ENCODE data around the gene TMTC4.

The TMTC4 gene

DNA sequence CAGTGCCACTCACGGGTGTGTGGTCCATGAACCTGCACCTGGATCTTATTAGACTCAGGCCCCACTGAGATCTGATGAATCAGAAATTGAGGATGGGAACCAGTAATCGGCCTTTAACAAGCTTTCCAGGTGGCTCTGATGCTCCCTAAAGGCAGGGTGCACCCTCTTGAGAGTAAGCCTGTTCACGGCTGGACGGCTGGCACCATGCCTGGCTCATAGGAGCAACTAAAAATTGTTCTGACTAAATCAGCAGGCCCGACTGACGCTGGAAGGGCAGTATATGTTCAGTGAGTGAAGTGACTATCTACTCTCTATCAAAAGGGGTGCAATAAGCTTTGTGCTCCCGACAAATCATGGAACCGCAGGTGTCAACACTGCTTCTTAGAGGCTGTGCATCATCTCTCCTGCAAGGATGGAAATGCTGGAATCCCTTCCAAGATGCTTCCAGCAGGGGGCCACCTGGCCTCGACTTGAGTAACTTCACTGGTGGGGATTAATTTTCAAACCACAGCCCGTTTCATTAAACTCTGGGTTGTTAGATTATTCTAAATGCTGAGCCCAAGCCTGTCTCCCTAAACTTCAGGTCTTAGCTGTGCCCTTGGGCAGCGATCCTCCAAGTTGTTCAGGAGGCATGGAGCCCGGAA is 28.4 kb downstream of the TMTC4 start:
- TF ChIP-seq, protein P1, sequence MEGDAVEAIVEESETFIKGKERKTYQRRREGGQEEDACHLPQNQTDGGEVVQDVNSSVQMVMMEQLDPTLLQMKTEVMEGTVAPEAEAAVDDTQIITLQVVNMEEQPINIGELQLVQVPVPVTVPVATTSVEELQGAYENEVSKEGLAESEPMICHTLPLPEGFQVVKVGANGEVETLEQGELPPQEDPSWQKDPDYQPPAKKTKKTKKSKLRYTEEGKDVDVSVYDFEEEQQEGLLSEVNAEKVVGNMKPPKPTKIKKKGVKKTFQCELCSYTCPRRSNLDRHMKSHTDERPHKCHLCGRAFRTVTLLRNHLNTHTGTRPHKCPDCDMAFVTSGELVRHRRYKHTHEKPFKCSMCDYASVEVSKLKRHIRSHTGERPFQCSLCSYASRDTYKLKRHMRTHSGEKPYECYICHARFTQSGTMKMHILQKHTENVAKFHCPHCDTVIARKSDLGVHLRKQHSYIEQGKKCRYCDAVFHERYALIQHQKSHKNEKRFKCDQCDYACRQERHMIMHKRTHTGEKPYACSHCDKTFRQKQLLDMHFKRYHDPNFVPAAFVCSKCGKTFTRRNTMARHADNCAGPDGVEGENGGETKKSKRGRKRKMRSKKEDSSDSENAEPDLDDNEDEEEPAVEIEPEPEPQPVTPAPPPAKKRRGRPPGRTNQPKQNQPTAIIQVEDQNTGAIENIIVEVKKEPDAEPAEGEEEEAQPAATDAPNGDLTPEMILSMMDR (conservative IDR thresholded peaks at IDR 0.05; ENCODE audit: control insufficient read depth, insufficient read depth, low read depth, low read length): peak; percentile 57
- DNase-seq (ENCODE audit: low read depth): peak; percentile 45
- no peak overlapping the region for H3K4me3 ChIP-seq (ENCODE audit: control insufficient read depth, low read depth, low read length)

DNA sequence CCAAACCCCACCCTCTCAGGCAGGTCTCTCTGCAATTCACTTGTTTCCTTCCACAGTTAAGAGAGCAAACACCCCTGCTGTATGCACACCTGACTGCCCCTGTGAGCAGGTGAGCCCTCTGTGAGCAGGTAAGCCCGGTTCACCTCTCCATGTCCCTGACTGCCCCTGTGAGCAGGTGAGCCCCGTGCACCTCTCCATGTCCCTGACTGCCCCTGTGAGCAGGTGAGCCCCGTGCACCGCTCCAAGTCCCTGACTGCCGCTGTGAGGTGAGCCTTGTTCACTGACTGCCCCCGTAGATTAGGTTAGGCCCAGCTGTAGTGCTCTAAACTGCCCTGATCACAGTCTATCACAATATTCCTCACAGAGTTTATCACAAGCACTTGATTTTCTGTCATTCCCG is 29.2 kb downstream of the TMTC4 start:
- TF ChIP-seq, protein P1 (conservative IDR thresholded peaks at IDR 0.05; ENCODE audit: control insufficient read depth, insufficient read depth, low read depth, low read length): no peak
- H3K4me3 ChIP-seq (ENCODE audit: control insufficient read depth, low read depth, low read length): no peak overlapping the region

DNA sequence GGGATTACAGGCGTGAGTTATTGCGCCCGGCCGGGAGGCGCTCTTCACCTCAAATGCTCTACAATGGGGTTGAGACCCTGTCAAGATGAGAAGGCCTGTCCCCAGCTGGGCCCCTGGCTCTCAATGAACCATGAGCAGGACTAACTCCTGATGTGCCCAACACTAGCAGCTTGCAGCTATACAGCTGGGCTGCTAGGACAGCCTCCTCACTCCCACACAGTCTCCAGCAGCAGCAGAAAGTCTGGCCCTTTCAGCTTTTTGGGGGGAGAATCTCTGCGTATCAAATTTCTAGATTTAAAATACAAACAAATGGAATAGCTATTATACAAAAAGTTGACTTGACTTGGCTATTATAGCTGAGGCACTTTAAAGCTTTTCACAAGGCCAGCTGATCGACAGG is 30.2 kb downstream of the TMTC4 start:
- TF ChIP-seq, protein P1 (conservative IDR thresholded peaks at IDR 0.05; ENCODE audit: control insufficient read depth, insufficient read depth, low read depth, low read length): no peak
- no peak overlapping the region for H3K4me3 ChIP-seq (ENCODE audit: control insufficient read depth, low read depth, low read length)
- DNase-seq (ENCODE audit: low read depth): no peak

More for the DNA sequence above, 29.2 kb downstream of the TMTC4 start:
- DNase-seq (ENCODE audit: low read depth): no peak

DNA sequence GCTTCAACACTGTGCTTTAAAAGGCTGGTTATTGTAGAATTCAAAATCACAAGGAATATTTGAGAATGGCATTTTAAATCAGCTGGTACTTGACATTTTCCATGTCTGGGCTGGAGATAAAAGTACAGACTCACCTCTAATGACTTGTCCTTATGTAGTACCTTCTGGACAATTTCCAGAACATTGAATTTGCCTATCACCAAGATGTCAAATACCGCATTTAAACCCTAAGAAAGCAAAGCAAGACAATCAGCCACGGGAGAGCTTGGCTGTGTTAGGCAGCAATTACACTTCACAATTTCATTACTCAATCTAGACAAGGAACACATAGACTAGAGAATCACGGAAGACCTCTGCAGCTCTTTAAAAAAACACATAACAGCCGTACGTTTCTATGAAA is 36.8 kb downstream of the TMTC4 start:
- TF ChIP-seq, protein P1 (conservative IDR thresholded peaks at IDR 0.05; ENCODE audit: control insufficient read depth, insufficient read depth, low read depth, low read length): no peak
- no peak overlapping the region for H3K4me3 ChIP-seq (ENCODE audit: control insufficient read depth, low read depth, low read length)
- no peak for DNase-seq (ENCODE audit: low read depth)

DNA sequence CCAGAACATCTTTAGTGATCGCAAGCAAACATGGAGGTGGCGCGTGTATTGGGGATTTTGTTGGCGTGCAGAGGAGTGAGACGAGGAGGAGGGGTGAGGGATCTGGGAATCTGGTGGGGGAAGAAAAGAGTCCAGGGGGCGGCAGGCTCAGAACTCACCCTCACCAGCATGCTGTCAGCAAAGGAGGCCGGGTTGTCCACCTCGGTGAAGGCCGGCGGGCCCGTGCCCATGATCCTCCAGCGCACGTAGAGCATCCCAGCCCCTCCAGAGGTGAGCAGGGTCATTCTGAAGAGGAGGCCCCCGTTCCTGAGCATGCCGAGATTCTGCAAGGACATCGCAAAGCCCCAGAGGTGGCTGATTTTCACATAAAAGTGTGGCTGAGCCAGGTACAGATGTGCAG is 37.2 kb downstream of the TMTC4 start:
- no peak for DNase-seq (ENCODE audit: low read depth)
- no peak overlapping the region for H3K4me3 ChIP-seq (ENCODE audit: control insufficient read depth, low read depth, low read length)
- TF ChIP-seq, protein P1 (conservative IDR thresholded peaks at IDR 0.05; ENCODE audit: control insufficient read depth, insufficient read depth, low read depth, low read length): no peak

DNA sequence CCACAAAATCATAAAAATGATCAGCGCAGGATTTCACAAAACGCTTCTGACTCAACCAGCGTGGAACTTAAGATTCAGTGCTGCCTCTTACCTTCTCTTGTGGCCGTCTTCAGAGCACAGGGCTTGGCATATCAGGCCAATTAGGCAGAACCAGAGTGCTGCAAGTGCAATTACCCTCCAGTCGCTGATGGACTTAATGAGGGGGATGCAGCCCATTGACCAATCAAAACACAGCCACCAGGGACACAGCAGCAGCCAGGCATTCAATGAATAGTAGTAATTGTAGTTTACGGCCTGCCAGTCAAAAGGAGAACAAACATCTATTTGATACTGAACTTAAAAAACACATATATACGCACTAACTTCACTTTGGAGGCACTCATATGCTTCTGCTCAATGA is 38.2 kb downstream of the TMTC4 start:
- no peak for DNase-seq (ENCODE audit: low read depth)
- TF ChIP-seq, protein P1 (conservative IDR thresholded peaks at IDR 0.05; ENCODE audit: control insufficient read depth, insufficient read depth, low read depth, low read length): no peak
- no peak overlapping the region for H3K4me3 ChIP-seq (ENCODE audit: control insufficient read depth, low read depth, low read length)

DNA sequence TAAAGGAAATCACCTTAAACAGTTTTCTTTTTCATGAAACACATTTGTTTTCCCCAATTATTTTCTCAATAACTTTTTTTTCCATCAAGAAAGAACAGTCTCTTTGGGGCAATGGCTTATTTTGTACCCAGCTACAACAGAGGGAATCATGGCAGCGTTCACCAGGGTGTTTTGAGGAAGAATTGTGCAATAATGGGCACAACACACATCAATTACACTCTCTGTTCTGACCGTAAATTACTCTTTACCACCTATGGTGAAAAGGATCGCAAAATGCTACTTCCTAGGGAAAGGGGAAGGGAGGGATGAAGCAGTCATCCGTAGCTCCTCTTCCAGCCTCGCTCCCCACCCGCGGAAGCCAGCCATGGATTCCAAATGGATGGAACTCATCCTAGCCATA is 38.6 kb downstream of the TMTC4 start:
- TF ChIP-seq, protein P1 (conservative IDR thresholded peaks at IDR 0.05; ENCODE audit: control insufficient read depth, insufficient read depth, low read depth, low read length): no peak
- DNase-seq (ENCODE audit: low read depth): no peak

More for the DNA sequence above, 38.6 kb downstream of the TMTC4 start:
- H3K4me3 ChIP-seq (ENCODE audit: control insufficient read depth, low read depth, low read length): no peak overlapping the region

Measured in fibroblast of mammary gland (primary cell).